GM21367 (cell line): Measurements from ENCODE around the gene POLD1.
"Not testable (repeated sequence)": the region's sequence is repeated elsewhere in the genome, so short reads cannot be mapped to it uniquely, and the experiment has no call there.

Experiments
- ATAC-seq: cut with Tn5 transposase; IDR thresholded peaks from one replicate; pipeline ENCODE4 v1.9.1; 2021; ENCODE audit not compliant: unreplicated experiment

The POLD1 gene

GRCh38 chr19:50433201-50434180 is 49.3 kb downstream of the POLD1 start:
- ATAC-seq, result no peak

- no peak for ATAC-seq
These were observed 50.4 kb downstream of the POLD1 start for GRCh38 chr19:50434525-50434924.

GRCh38 chr19:50435221-50435620 is 51.1 kb downstream of the POLD1 start:
- ATAC-seq, result no peak

- no peak for ATAC-seq
These were observed 51.5 kb downstream of the POLD1 start for GRCh38 chr19:50435627-50436026.

GRCh38 chr19:50437862-50438449 is 53.8 kb downstream of the POLD1 start:
- no peak for ATAC-seq

- not testable (repeated sequence) for ATAC-seq
These were observed 55.0 kb downstream of the POLD1 start for GRCh38 chr19:50439130-50439529.

GRCh38 chr19:50444059-50444458 is 59.9 kb downstream of the POLD1 start:
- ATAC-seq, result no peak

- ATAC-seq, result no peak
These were observed 62.9 kb downstream of the POLD1 start for GRCh38 chr19:50447053-50447452.

- ATAC-seq, result no peak
These were observed 63.6 kb downstream of the POLD1 start for GRCh38 chr19:50447750-50448149.

- no peak for ATAC-seq
These were observed 65.2 kb downstream of the POLD1 start for GRCh38 chr19:50449236-50449899.

- ATAC-seq, result no peak
These were observed 66.4 kb downstream of the POLD1 start for GRCh38 chr19:50450369-50451222.

- ATAC-seq, result no peak
These were observed 67.0 kb downstream of the POLD1 start for GRCh38 chr19:50451223-50451534.

- no peak for ATAC-seq
These were observed 69.1 kb downstream of the POLD1 start for GRCh38 chr19:50453243-50453642.

- ATAC-seq, result no peak
These were observed 71.8 kb downstream of the POLD1 start for GRCh38 chr19:50455992-50456391.

- no peak for ATAC-seq
These were observed 73.2 kb downstream of the POLD1 start for GRCh38 chr19:50457300-50457699.

GRCh38 chr19:50458396-50459066 is 74.4 kb downstream of the POLD1 start:
- no peak for ATAC-seq

GRCh38 chr19:50459067-50459456 is 74.9 kb downstream of the POLD1 start:
- ATAC-seq, result no peak

- no peak for ATAC-seq
These were observed 75.5 kb downstream of the POLD1 start for GRCh38 chr19:50459638-50460037.

- ATAC-seq, result no peak
These were observed 76.1 kb downstream of the POLD1 start for GRCh38 chr19:50460161-50460765.
